Measurements from ENCODE around the gene TAF4.
A peak's percentile ranks its signal among the peaks of the same experiment; 100 is the strongest.
"Not testable (repeated sequence)": the region's sequence is repeated elsewhere in the genome, so short reads cannot be mapped to it uniquely, and the experiment has no call there.

Gene TAF4

DNA sequence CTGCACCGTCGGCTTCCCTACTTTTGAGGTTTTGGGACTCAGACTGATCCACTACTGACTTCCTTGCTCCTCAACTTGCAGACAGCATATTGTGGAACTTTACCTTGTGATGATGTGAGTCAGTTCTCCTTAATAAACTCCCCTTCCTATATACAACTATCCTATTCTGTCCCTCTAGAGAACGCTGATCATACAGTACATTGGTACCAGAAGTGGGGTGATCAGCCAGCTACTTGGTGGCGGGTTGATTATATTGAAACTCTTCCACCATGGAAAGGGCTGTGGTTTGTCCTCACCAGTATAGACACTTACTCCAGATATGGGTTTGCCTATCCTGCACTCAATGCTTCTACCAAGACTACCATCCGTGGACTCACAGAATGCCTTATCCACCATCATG is 7.6 kb upstream of the TAF4 start:
- DNase-seq (ENCODE audit: low spot score): no peak

DNA sequence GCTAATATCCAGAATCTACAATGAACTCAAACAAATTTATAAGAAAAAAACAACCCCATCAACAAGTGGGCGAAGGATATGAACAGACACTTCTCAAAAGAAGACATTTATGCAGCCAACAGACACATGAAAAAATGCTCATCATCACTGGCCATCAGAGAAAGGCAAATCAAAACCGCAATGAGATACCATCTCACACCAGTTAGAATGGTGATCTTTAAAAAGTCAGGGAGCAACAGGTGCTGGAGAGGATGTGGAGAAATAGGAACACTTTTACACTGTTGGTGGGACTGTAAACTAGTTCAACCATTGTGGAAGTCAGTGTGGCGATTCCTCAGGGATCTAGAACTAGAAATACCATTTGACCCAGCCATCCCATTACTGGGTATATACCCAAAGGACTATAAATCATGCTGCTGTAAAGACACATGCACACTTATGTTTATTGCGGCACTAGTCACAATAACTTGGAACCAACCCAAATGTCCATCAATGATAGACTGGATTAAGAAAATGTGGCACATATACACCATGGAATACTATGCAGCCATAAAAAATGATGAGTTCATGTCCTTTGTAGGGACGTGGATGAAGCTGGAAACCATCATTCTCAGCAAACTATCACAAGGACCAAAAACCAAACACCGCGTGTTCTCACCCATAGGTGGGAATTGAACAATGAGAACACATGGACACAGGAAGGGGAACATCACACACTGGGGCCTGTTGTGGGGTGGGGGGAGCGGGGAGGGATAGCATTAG is 6.2 kb upstream of the TAF4 start:
- DNase-seq (ENCODE audit: low spot score): not testable (repeated sequence)

- no peak for DNase-seq (ENCODE audit: low spot score)
These were observed 4.1 kb upstream of the TAF4 start for GRCh38 chr20:62069741-62070216.

DNA sequence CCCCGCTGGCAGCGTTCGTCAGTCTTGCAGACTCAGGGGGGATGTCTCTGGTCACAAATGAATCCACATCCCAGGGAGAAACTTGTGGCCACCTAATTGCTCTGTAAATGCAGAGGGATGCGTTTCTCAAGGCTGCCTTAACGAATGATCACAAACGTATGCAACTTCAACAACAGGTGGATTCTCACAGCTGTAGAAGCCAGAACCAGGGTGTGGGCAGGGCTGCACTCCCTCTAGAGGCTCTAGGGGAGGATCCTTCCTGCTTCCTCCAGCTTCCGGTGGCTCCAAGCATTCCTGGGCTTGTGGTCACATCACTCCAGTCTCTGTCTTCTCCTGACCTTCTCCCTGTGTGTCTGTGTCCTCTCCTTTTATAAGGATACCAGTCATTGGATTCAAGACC is 3.3 kb upstream of the TAF4 start:
- DNase-seq (ENCODE audit: low spot score): no peak

GRCh38 chr20:62067547-62068260 is 2.0 kb upstream of the TAF4 start:
- DNase-seq (ENCODE audit: low spot score): peak; percentile 46

- DNase-seq (ENCODE audit: low spot score): no peak
These were observed 1.3 kb upstream of the TAF4 start for GRCh38 chr20:62066983-62067433.

DNA sequence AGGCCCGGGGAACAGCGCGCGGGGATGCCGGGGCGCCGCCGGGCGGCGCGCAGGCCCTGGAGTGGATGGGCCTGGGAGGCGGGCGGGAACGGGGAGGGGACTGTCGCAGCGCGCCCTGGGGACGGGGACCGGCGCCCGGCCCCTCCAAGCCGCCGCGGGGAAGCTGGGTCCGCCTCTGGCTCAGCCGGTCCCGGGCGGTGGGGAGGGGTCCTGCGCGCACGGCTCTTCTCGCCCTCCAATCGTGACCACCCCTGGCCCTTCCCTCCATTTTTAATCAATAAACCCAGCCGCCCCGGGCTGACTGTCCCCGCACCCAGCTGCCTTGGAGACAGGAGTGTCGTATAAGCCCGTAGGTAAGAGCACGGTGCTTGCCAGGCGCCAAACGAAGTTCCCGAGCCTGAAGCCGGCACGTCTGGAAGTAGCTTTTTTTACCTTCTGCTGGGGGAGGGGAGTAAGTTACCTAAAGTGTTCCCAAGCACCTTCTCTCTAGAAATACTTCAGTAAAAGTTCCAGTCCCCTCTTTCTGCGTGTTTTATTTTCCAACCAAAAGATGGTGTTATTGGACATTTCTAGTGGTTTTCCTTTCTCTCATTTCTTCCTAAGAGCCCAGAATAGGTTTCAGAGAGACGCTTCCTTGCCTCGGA is 780 bp upstream of the TAF4 start:
- DNase-seq (ENCODE audit: low spot score): peak; percentile 86

DNA sequence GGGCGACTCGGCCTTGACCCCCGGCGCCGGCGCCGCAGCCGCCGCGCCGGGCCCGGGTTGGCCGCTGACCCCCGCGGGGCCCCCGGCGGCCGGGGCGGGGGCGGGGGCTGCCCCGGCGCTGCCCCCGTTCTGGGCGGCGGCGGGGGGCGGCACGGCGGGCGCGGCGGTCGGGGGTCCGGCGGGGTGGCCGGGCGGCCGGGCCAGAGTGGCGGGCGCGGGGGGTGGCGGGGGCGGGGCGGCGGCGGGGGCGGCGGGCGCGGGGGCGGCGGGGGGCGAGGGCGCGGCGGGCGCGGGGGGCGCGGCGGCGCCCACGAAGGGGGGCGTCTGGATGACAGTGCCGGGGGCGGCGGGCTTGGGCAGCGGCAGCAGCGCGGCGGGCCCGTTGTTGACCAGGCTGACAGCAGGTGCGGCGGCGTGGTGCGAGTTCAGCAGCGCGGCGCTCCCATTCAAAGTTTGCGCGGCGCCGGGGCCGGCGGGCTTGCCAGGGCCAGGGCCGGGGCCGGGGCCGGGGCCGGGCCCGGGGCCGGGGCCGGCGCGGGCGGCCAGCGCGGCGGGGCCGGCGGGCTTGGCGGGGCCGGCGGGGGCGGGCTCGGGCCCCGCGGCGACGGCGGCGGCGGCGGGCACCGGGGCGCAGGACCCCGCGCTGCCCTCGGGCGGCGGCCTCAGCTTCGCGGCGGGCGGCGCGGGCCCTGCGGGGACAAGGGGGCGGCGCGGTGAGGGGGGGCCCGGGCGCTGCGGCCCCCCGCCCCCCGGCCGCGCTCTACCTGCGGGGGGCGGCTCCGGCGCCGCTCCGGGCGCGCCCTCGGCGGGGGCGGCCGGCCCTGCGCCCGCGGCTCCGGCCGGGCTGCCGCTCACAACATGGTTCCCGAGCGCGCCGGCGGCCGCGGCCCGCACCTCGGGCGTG is 659 bp downstream of the TAF4 start:
- DNase-seq (ENCODE audit: low spot score): no peak

- DNase-seq (ENCODE audit: low spot score): peak; percentile 73
These were observed 1.5 kb downstream of the TAF4 start for GRCh38 chr20:62063981-62064769.

- DNase-seq (ENCODE audit: low spot score): peak; percentile 62
These were observed 2.2 kb downstream of the TAF4 start for GRCh38 chr20:62063315-62063980.

GRCh38 chr20:62062661-62063314 is 2.9 kb downstream of the TAF4 start:
- DNase-seq (ENCODE audit: low spot score): no peak

DNA sequence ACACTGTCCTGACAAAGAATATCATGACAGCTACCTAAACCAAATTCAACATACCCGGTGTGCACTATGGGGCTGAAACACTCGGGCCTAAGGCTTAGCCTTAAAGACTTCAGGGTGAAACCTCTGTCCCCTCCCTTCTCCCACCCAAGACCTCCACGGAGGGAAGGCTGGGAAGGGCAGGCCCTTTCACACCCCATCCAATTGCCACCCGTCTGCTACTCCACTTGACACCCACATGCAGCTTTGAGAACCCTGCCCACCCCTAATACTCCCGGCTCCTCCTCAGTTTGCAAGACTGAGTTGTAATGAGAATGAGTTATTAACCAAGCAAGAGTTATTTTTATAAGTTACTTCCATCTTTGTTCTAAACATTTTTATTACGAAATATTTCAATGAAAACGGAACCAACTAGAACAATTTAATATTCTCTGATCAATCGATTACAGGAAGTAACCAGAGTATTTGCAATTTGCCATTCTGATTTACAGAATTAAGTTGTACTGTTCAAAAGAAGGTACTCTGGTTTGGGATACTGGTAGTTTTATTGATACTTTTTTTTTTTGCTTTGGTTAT is 3.7 kb downstream of the TAF4 start:
- DNase-seq (ENCODE audit: low spot score): no peak

DNA sequence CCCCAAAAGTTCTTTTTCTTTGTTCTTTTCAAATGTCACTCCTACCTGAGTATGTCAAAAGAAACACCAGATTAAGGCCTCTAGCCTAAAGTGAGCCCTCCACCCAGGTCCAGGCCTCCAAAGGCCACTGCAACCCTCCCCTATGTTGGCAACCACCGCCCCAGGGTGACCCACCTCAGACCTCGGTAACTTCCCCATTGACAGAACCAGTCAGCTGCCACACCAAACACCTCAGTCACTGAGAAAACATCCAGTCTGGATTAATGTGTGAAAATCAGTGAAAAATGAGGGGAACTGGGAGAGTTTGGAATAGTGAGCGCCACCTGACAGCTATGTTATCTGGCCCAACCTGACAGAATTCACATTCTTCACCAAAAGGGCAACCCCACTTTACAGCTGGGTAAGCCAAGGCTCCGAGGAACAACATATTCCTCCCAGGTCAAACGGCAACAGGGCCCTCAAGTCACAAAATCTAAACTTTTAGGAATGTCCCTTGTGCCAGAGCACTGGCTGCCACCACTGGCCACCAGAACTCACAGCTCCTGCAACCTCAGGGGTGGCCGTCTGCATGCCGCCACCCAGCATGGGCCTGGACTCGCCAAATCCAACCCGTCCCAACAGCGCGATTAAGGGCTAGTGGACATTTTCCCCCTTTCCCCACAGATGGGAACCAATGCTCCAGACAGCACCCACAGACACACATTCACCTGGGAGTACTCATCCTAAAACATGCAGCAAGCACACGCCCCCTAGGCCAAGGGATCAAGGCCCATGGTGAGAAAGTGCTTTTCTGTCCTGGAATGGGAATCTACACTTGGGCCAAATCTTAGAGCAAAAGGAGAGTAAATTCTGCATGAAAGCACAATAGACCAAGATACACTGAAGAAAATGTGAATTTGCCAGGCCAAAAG is 4.8 kb downstream of the TAF4 start:
- DNase-seq (ENCODE audit: low spot score): no peak

GRCh38 chr20:62059920-62060630 is 5.6 kb downstream of the TAF4 start:
- no peak for DNase-seq (ENCODE audit: low spot score)

GRCh38 chr20:62059401-62059800 is 6.3 kb downstream of the TAF4 start:
- no peak for DNase-seq (ENCODE audit: low spot score)

DNA sequence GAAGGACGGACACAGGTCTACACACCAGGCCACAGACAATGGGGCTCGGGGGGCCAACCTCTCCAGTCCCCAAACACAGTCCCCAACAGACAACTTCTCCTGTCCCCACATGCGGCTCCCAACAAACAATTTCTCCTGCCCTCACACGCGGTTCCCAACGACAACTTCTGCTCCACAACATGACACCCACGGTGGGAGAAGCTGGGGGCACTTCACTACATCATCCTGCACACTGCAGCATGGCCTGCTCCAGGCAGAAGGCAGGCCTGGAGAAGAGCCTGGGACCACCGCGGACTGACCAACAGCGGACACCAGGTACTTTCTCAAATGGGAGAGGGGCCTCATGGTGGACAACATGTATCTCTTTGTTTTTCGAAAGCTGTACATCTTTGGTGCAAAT is 6.7 kb downstream of the TAF4 start:
- DNase-seq (ENCODE audit: low spot score): no peak

- no peak for DNase-seq (ENCODE audit: low spot score)
These were observed 8.7 kb downstream of the TAF4 start for GRCh38 chr20:62056975-62057374.

- no peak for DNase-seq (ENCODE audit: low spot score)
These were observed 9.3 kb downstream of the TAF4 start for GRCh38 chr20:62056377-62056776.
